ENCODE data around the gene USP5.

USP5 gene

GRCh38 chr12:6851921-6852650 lies at the start of gene USP5:
Gene USP5 (plus strand): TSS chr12:6852150. CDS start chr12:6852180, 30 bp downstream.
- Histone ChIP-seq H3K27me3 (replicated peaks; ENCODE audit: control insufficient read depth, insufficient read depth, low read length) (no peaks in the 10 kb centered on the region), H3K9me3 (ENCODE audit: control insufficient read depth, low read length) (no peaks in the 10 kb centered on the region), H3K4me1 (ENCODE audit: control insufficient read depth, insufficient read depth, low read length) (peaks cover 22% of the 10 kb centered on the region), H3K4me3 (ENCODE audit: low read length) (peak within 1 kb of the TSS; percentile 84), H3K36me3 (ENCODE audit: control insufficient read depth, insufficient read depth, low read length, severe bottlenecking) (peaks cover 16% of the 10 kb centered on the region), H3K9ac (ENCODE audit: low read length) (peak within 1 kb of the TSS; percentile 85)
- peak; percentile 100 for DNase-seq (ENCODE audit: low read depth)

GRCh38 chr12:6807170-6807569 lies 44.8 kb upstream of the USP5 start:
- no peak overlapping the region for H3K9ac ChIP-seq (ENCODE audit: low read length)
- DNase-seq (ENCODE audit: low read depth), result no peak

GRCh38 chr12:6809056-6809455 lies 42.9 kb upstream of the USP5 start:
- no peaks in the 10 kb centered on the region for H3K9me3 ChIP-seq (ENCODE audit: control insufficient read depth, low read length)
- H3K4me1 ChIP-seq (ENCODE audit: control insufficient read depth, insufficient read depth, low read length), result no peaks in the 10 kb centered on the region
- H3K36me3 ChIP-seq (ENCODE audit: control insufficient read depth, insufficient read depth, low read length, severe bottlenecking), result no peaks in the 10 kb centered on the region
- H3K9ac ChIP-seq (ENCODE audit: low read length), result no peak overlapping the region
- DNase-seq (ENCODE audit: low read depth), result no peak
- peaks cover 1% of the 10 kb centered on the region for H3K27me3 ChIP-seq (replicated peaks; ENCODE audit: control insufficient read depth, insufficient read depth, low read length)
- H3K4me3 ChIP-seq (ENCODE audit: low read length), result no peak overlapping the region

More at GRCh38 chr12:6807170-6807569, 44.8 kb upstream of the USP5 start:
- H3K4me3 ChIP-seq (ENCODE audit: low read length), result no peak overlapping the region
- H3K4me1 ChIP-seq (ENCODE audit: control insufficient read depth, insufficient read depth, low read length), result no peaks in the 10 kb centered on the region
- no peaks in the 10 kb centered on the region for H3K36me3 ChIP-seq (ENCODE audit: control insufficient read depth, insufficient read depth, low read length, severe bottlenecking)
- no peaks in the 10 kb centered on the region for H3K9me3 ChIP-seq (ENCODE audit: control insufficient read depth, low read length)
- H3K27me3 ChIP-seq (replicated peaks; ENCODE audit: control insufficient read depth, insufficient read depth, low read length), result no peaks in the 10 kb centered on the region

- no peaks in the 10 kb centered on the region for H3K9me3 ChIP-seq (ENCODE audit: control insufficient read depth, low read length)
- no peak overlapping the region for H3K9ac ChIP-seq (ENCODE audit: low read length)
- H3K4me3 ChIP-seq (ENCODE audit: low read length), result no peak overlapping the region
- DNase-seq (ENCODE audit: low read depth), result no peak
- peaks cover 17% of the 10 kb centered on the region for H3K27me3 ChIP-seq (replicated peaks; ENCODE audit: control insufficient read depth, insufficient read depth, low read length)
- no peaks in the 10 kb centered on the region for H3K36me3 ChIP-seq (ENCODE audit: control insufficient read depth, insufficient read depth, low read length, severe bottlenecking)
- H3K4me1 ChIP-seq (ENCODE audit: control insufficient read depth, insufficient read depth, low read length), result no peaks in the 10 kb centered on the region
Observed at GRCh38 chr12:6810758-6811157, 41.2 kb upstream of the USP5 start.

GRCh38 chr12:6813363-6813762 lies 38.6 kb upstream of the USP5 start:
- Histone ChIP-seq H3K4me3 (ENCODE audit: low read length) (no peak overlapping the region), H3K9me3 (ENCODE audit: control insufficient read depth, low read length) (no peaks in the 10 kb centered on the region), H3K4me1 (ENCODE audit: control insufficient read depth, insufficient read depth, low read length) (no peaks in the 10 kb centered on the region), H3K27me3 (replicated peaks; ENCODE audit: control insufficient read depth, insufficient read depth, low read length) (peaks cover 24% of the 10 kb centered on the region), H3K9ac (ENCODE audit: low read length) (no peak overlapping the region), H3K36me3 (ENCODE audit: control insufficient read depth, insufficient read depth, low read length, severe bottlenecking) (no peaks in the 10 kb centered on the region)
- DNase-seq (ENCODE audit: low read depth), result no peak

- no peaks in the 10 kb centered on the region for H3K36me3 ChIP-seq (ENCODE audit: control insufficient read depth, insufficient read depth, low read length, severe bottlenecking)
Observed at GRCh38 chr12:6816598-6816997, 35.4 kb upstream of the USP5 start.

GRCh38 chr12:6817098-6817497 lies 34.9 kb upstream of the USP5 start:
- H3K9ac ChIP-seq (ENCODE audit: low read length), result no peak overlapping the region
- H3K4me3 ChIP-seq (ENCODE audit: low read length), result no peak overlapping the region
- DNase-seq (ENCODE audit: low read depth), result no peak
- peaks cover 7% of the 10 kb centered on the region for H3K4me1 ChIP-seq (ENCODE audit: control insufficient read depth, insufficient read depth, low read length)
- peaks cover 40% of the 10 kb centered on the region for H3K27me3 ChIP-seq (replicated peaks; ENCODE audit: control insufficient read depth, insufficient read depth, low read length)
- no peaks in the 10 kb centered on the region for H3K36me3 ChIP-seq (ENCODE audit: control insufficient read depth, insufficient read depth, low read length, severe bottlenecking)
- no peaks in the 10 kb centered on the region for H3K9me3 ChIP-seq (ENCODE audit: control insufficient read depth, low read length)

More at GRCh38 chr12:6816598-6816997, 35.4 kb upstream of the USP5 start:
- H3K9me3 ChIP-seq (ENCODE audit: control insufficient read depth, low read length), result no peaks in the 10 kb centered on the region
- H3K4me1 ChIP-seq (ENCODE audit: control insufficient read depth, insufficient read depth, low read length), result peaks cover 4% of the 10 kb centered on the region
- H3K9ac ChIP-seq (ENCODE audit: low read length), result no peak overlapping the region
- peaks cover 36% of the 10 kb centered on the region for H3K27me3 ChIP-seq (replicated peaks; ENCODE audit: control insufficient read depth, insufficient read depth, low read length)
- DNase-seq (ENCODE audit: low read depth), result no peak
- no peak overlapping the region for H3K4me3 ChIP-seq (ENCODE audit: low read length)

GRCh38 chr12:6817662-6818157 lies 34.2 kb upstream of the USP5 start:
- Histone ChIP-seq H3K27me3 (replicated peaks; ENCODE audit: control insufficient read depth, insufficient read depth, low read length) (peaks cover 45% of the 10 kb centered on the region), H3K9me3 (ENCODE audit: control insufficient read depth, low read length) (no peaks in the 10 kb centered on the region), H3K36me3 (ENCODE audit: control insufficient read depth, insufficient read depth, low read length, severe bottlenecking) (no peaks in the 10 kb centered on the region), H3K9ac (ENCODE audit: low read length) (no peak overlapping the region), H3K4me3 (ENCODE audit: low read length) (no peak overlapping the region), H3K4me1 (ENCODE audit: control insufficient read depth, insufficient read depth, low read length) (peaks cover 7% of the 10 kb centered on the region)
- DNase-seq (ENCODE audit: low read depth), result no peak

GRCh38 chr12:6818222-6818621 lies 33.7 kb upstream of the USP5 start:
- no peak for DNase-seq (ENCODE audit: low read depth)
- Histone ChIP-seq H3K9ac (ENCODE audit: low read length) (no peak overlapping the region), H3K4me3 (ENCODE audit: low read length) (no peak overlapping the region), H3K4me1 (ENCODE audit: control insufficient read depth, insufficient read depth, low read length) (peaks cover 7% of the 10 kb centered on the region), H3K27me3 (replicated peaks; ENCODE audit: control insufficient read depth, insufficient read depth, low read length) (peaks cover 50% of the 10 kb centered on the region), H3K36me3 (ENCODE audit: control insufficient read depth, insufficient read depth, low read length, severe bottlenecking) (no peaks in the 10 kb centered on the region), H3K9me3 (ENCODE audit: control insufficient read depth, low read length) (no peaks in the 10 kb centered on the region)

- H3K36me3 ChIP-seq (ENCODE audit: control insufficient read depth, insufficient read depth, low read length, severe bottlenecking), result no peaks in the 10 kb centered on the region
- no peaks in the 10 kb centered on the region for H3K9me3 ChIP-seq (ENCODE audit: control insufficient read depth, low read length)
- peaks cover 7% of the 10 kb centered on the region for H3K4me1 ChIP-seq (ENCODE audit: control insufficient read depth, insufficient read depth, low read length)
- DNase-seq (ENCODE audit: low read depth), result no peak
- H3K27me3 ChIP-seq (replicated peaks; ENCODE audit: control insufficient read depth, insufficient read depth, low read length), result peaks cover 55% of the 10 kb centered on the region
- H3K9ac ChIP-seq (ENCODE audit: low read length), result no peak overlapping the region
- no peak overlapping the region for H3K4me3 ChIP-seq (ENCODE audit: low read length)
Observed at GRCh38 chr12:6818645-6819044, 33.3 kb upstream of the USP5 start.

GRCh38 chr12:6819106-6820030 lies 32.6 kb upstream of the USP5 start:
- H3K4me3 ChIP-seq (ENCODE audit: low read length), result no peak overlapping the region
- no peaks in the 10 kb centered on the region for H3K36me3 ChIP-seq (ENCODE audit: control insufficient read depth, insufficient read depth, low read length, severe bottlenecking)
- peaks cover 7% of the 10 kb centered on the region for H3K4me1 ChIP-seq (ENCODE audit: control insufficient read depth, insufficient read depth, low read length)
- H3K27me3 ChIP-seq (replicated peaks; ENCODE audit: control insufficient read depth, insufficient read depth, low read length), result peaks cover 54% of the 10 kb centered on the region
- H3K9ac ChIP-seq (ENCODE audit: low read length), result no peak overlapping the region
- no peaks in the 10 kb centered on the region for H3K9me3 ChIP-seq (ENCODE audit: control insufficient read depth, low read length)
- no peak for DNase-seq (ENCODE audit: low read depth)
